Neuron (in vitro differentiated cells): ENCODE results near the gene ATAD3B.
A peak's percentile ranks its signal among the peaks of the same experiment; 100 is the strongest.
"Not testable (repeated sequence)": the region's sequence is repeated elsewhere in the genome, so short reads cannot be mapped to it uniquely, and the experiment has no call there.

Experiments
- H2AFZ ChIP-seq: one replicate; pipeline ENCODE4 v1.6.1; 2013; ENCODE audit warnings: low read depth, mild to moderate bottlenecking, inconsistent platforms, low read length, moderate library complexity
- H3K27me3 ChIP-seq: one replicate; pipeline ENCODE4 v1.6.1; 2013; ENCODE audit warnings: low read length; ENCODE audit not compliant: insufficient read depth
- H3K36me3 ChIP-seq: one replicate; pipeline ENCODE4 v1.6.1; 2013; ENCODE audit warnings: low read length; ENCODE audit not compliant: insufficient read depth
- H3K4me1 ChIP-seq: one replicate; pipeline ENCODE4 v1.6.1; 2013; ENCODE audit warnings: low read length; ENCODE audit not compliant: insufficient read depth
- H3K4me3 ChIP-seq: 2 replicates; pipeline ENCODE4 v1.5.1; 2013; ENCODE audit warnings: mild to moderate bottlenecking, low read length, moderate library complexity
- H3K9me3 ChIP-seq: one replicate; pipeline ENCODE4 v1.6.1; 2013; ENCODE audit warnings: low read length

The ATAD3B gene

DNA sequence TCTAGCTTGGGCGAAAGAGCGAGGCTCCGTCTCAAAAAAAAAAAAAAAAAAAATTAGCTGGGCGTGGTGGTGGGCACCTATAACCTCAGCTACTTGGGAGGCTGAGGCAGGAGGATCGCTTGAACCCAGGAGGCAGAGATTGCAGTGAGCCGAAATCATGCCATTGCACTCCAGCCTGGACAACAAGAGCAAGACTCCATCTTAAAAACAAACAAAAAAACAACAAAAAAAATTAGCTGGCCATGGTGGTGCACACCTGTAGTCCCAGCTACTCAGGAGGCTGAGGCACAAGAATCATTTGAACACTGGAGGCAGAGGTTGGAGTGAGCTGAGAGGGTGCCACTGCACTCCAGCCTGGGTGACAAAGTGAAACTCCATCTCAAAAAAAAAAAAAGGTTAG is 42.6 kb upstream of the ATAD3B start:
- not testable (repeated sequence) for H3K27me3 ChIP-seq
- peaks cover 50% of the 10 kb centered on the region for H3K4me1 ChIP-seq

DNA sequence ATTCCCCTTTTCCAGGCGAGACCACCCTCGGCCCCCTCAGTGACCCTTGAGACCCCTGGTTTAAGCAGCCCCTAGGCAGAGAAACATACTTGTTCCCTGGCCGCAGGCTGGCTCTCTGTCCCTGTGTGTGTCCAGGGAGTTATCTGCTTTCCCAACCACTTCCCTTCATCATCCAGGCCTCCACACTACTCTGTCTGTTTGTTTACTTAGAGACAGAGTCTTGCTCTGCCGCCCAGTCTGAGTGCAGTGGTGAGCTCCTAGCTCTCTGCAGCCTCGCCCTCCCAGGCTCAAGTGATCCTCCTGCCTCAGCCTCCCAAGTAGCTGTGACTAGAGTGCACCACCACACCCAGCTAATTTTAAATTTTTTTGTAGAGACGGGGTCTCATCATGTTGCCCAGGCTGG is 41.9 kb upstream of the ATAD3B start:
- H3K36me3 ChIP-seq: no peaks in the 10 kb centered on the region
- H3K9me3 ChIP-seq: no peaks in the 10 kb centered on the region
- peaks cover 57% of the 10 kb centered on the region for H3K4me1 ChIP-seq
- H2AFZ ChIP-seq: no peak overlapping the region
- no peaks in the 10 kb centered on the region for H3K27me3 ChIP-seq
- H3K4me3 ChIP-seq: no peak overlapping the region

More for the DNA sequence above, 42.6 kb upstream of the ATAD3B start:
- H2AFZ ChIP-seq, H3K9me3 ChIP-seq, H3K4me3 ChIP-seq, H3K36me3 ChIP-seq: not testable (repeated sequence)

DNA sequence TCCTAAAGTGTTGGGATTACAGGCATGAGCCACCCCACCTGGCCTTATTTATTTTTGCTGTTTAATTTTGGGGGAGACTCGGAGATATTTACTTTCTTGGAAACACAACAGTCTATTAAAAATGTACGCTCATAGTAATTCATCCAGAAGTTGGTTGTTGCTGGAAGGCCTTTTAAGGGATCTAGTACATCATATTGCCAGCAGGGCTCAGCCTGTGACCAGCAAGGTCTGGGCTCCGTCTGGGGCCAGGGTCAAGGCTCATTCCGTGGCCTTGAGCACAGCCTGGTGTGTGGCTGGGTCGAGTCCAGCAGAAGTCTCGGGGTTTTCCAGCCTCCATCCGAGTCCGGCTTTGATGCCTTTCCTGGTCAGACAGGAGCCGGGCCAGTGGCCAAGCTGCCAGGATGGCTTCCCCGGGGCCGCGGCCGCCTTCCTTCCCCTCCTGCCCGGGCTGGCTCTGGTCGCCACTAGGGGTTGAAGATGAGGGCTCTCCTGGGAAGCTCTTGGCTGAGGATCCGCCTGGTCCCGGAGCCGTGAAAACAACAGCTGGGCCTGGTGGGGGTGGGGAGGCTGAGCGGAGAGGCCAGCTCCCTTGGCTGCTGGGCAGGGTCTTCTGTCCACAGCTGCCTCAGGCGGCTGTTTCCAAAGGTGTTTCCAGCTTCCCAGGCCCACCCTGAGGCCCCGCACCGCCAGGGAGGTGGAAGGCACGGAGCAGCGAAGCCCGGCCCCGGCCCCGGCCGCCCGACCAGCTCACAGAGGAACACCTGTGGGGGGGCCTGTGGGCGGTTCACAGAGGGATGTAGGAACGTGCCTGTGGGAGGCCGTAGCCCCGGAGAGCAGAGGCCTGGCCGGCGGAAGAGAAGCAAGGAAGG is 41.2 kb upstream of the ATAD3B start:
- H3K36me3 ChIP-seq: no peaks in the 10 kb centered on the region
- no peak overlapping the region for H2AFZ ChIP-seq
- H3K9me3 ChIP-seq: no peaks in the 10 kb centered on the region
- no peak overlapping the region for H3K4me3 ChIP-seq
- H3K27me3 ChIP-seq: no peaks in the 10 kb centered on the region
- peaks cover 64% of the 10 kb centered on the region for H3K4me1 ChIP-seq

DNA sequence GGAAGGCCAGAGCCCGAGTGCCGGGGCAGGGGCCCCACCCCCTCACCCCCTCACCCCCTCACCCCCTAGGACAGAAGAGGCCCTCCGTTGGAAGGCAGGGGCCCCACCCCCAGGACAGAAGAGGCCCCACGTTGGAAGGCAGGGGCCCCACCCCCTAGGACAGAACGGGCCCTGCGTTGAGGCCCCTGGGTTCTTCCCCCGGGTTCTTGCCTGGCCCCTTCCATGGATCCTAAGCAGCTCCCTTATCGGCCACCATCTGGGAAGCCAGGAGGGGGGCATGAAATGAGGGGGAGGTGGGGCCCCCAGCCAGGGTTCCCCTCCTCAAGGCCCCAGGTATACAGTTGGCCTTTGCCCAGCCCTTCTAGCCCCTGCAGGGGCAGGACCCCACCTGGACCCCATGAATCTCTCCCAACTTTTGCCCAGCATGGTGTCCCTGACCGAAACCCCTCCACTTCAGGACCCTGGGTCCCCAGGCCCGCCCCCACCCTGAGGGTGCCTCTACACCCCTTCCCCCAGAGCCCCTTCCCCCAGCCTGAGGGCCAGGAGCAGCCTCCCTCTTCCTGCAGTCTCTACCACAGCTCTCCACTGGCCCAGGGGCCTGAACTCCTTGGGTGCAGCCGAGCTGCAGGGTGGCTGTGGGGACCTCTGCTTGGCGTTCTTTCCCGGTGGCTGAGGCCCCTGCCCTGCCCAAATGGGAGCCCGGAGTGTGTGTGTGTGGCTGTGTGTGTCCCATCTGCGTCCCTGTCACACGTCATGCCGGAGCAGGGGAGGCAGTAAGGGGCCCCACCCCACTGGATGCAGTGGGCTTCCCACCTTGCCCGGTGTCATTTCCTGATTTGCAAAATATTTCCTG is 40.3 kb upstream of the ATAD3B start:
- no peak overlapping the region for H3K4me3 ChIP-seq

DNA sequence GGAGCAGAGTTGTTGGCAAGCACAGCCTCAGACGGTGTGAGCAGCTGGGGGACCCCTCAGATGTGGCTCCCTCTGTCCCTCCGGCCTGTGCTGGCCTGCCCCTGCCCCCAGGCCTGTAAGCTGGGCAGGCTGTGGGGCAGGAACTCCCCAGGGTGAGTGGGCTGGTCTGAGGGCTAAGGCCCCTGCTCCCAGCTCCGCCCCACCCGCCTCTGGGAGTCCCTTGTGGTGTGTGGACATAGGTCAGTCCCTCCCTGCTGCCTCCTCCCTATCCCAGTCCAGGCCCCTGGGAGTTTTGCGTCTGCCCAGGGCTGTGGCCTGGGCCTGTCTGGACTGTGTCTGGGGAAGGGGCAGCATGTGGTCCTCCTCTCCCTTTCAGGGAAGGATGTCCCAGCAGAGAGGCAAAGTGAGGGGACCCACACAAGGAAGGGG is 39.7 kb upstream of the ATAD3B start:
- Histone ChIP-seq H3K4me1 (peaks cover 53% of the 10 kb centered on the region), H3K4me3 (no peak overlapping the region), H2AFZ (no peak overlapping the region), H3K9me3 (no peaks in the 10 kb centered on the region), H3K27me3 (no peaks in the 10 kb centered on the region), H3K36me3 (no peaks in the 10 kb centered on the region)

More for the DNA sequence above, 40.3 kb upstream of the ATAD3B start:
- H3K4me1 ChIP-seq: peaks cover 58% of the 10 kb centered on the region
- no peaks in the 10 kb centered on the region for H3K36me3 ChIP-seq
- no peaks in the 10 kb centered on the region for H3K9me3 ChIP-seq
- H3K27me3 ChIP-seq: no peaks in the 10 kb centered on the region
- H2AFZ ChIP-seq: no peak overlapping the region

DNA sequence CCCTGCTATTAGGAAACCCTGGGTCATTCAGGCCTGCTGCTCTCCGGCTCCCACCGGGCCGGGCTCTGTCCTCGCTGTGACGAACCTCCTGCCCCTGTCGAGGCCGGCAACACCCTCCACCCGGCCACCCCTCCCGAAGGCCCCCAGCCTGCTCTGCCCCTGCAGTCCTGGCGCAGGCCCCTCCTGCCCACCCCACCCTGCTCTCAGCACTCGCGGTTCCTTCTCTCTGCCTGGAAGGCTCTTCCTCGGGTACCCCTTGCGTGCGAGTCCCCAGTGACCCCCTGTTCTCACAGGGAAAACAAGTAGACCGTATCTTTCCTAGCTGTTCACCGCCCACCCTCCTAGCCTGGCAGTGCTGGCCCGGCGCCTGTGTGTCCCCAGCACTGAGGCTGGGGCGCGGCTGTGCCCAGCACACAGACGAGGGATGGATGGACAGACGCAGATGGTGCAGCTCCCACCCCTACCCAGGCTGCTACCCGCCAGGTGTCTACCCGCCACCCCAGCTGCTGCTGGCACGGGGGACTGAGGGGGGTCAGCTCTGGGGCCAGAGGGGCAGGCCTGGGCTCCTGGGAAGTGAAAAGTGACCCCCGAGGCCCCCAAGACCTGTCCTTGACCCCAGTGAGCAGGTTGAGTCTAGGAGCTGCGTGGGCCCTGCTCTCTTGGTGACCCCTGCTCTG is 39.2 kb upstream of the ATAD3B start:
- Histone ChIP-seq H3K4me1 (peaks cover 56% of the 10 kb centered on the region), H2AFZ (no peak overlapping the region), H3K9me3 (no peaks in the 10 kb centered on the region), H3K36me3 (no peaks in the 10 kb centered on the region), H3K27me3 (no peaks in the 10 kb centered on the region), H3K4me3 (no peak overlapping the region)

DNA sequence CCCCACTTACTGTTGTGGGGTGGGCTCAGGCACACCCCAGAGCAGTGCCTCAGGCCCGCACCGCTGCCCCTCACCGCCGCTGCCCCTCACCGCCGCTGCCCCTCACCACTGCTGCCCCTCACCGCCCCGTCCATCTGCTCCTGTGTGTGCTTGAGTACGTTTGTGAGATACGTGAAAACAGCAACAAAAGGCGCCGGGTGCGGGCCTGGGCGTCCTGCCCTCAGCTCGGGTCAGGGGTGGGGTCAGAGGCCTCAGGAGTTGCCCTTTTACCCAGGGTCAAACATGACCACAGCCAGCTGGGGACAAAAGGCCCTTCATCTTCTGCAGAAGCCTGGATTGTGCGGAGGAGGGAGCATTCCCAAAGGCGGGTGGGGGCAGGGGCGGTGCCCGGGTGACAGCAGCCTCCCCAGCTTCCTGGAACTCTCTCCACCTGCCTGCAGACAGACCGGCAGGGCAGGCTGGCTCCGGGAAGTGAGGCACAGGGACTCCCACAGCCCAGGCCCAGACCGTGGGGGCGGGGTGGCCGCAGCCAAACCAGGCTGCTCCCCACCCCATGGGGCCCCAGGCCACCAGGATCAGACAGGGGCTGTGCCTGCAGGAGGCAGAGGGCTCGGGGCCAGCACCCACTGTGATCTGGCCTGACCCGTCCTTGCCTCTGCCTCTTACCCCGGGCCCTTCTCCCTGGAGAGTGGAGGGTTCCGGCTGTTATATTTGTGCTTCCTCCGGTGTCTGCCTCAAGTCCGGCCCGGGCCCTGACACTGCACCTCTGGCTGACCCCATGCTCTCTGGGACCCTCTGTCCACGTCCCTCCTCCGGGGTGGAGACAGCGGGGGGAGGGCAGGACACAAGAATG is 38.4 kb upstream of the ATAD3B start:
- H3K4me1 ChIP-seq: peaks cover 61% of the 10 kb centered on the region
- H2AFZ ChIP-seq: peak overlapping the region; percentile 26

DNA sequence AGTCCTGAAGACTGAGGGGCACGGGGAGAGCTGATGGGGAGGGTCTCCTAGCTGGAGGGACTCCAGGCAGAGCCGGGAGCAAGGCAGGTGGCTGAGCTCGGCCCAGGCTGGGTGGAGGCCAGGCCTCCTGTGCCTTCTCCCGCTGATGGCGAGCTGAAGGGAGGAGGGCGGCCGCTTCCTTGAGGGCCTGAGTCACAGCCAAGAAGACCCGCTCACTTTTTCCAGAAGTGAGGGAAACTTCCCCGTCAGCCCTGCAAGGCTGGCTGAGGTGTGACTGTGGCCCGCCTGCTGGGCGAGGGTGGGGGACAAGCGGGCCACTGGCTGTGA is 37.8 kb upstream of the ATAD3B start:
- peaks cover 61% of the 10 kb centered on the region for H3K4me1 ChIP-seq
- no peaks in the 10 kb centered on the region for H3K9me3 ChIP-seq
- H3K36me3 ChIP-seq: no peaks in the 10 kb centered on the region
- H2AFZ ChIP-seq: peak overlapping the region; percentile 26
- H3K27me3 ChIP-seq: no peaks in the 10 kb centered on the region
- peak overlapping the region; percentile 26 for H3K4me3 ChIP-seq

More for the DNA sequence above, 38.4 kb upstream of the ATAD3B start:
- Histone ChIP-seq H3K27me3 (no peaks in the 10 kb centered on the region), H3K9me3 (no peaks in the 10 kb centered on the region), H3K4me3 (peak overlapping the region; percentile 26), H3K36me3 (no peaks in the 10 kb centered on the region)

DNA sequence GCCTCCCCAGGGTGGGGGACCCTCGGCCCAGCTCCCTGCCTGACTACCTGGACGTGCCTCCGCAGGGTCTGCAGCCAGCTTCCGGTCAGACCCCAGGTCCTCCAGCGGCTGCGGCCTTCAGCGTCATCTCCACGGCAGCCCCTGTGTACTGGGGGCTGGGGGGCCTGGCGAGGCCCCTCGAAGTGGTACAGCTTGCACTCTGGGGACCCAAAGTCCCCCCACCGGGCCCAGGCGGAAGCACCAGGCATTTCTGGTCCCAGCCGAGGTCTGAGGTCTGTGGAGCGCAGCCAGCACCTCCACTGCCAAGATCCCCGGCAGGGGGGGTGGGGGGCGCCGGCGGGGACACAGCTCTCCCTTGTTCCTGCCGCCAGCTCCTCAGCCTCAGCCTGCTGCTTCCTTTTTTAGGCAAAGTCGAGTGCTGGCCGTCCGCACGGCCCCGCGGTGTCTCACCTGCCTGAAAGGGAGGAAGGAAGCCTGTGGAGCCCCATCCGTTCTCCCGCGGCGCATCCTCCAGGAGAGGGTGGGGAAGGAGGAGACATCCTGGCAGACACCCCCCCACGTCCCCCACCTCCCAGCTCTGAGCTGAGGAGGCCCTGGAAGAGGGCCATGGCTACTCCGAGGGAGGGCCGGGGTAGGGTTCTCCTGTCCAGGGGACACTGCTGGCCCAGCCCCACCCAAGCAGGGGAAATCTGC is 37.3 kb upstream of the ATAD3B start:
- peak overlapping the region; percentile 26 for H2AFZ ChIP-seq
- H3K36me3 ChIP-seq: no peaks in the 10 kb centered on the region
- H3K4me3 ChIP-seq: peak overlapping the region; percentile 26
- H3K27me3 ChIP-seq: no peaks in the 10 kb centered on the region
- peaks cover 61% of the 10 kb centered on the region for H3K4me1 ChIP-seq
- no peaks in the 10 kb centered on the region for H3K9me3 ChIP-seq

DNA sequence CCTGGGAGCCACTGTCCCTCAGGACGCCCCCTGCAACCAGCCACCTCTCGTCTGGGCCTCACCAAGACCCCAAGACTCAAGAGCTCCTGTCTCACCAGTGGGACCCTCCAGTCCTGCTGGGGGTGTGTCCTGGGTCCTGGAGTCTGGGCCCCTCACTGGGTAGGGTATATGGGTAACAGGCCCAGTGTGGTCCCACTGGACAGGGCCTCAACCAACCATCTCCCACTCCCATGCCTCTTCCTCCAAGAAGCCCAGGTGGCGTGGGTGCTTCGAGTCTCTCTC is 36.8 kb upstream of the ATAD3B start:
- no peaks in the 10 kb centered on the region for H3K27me3 ChIP-seq
- no peaks in the 10 kb centered on the region for H3K9me3 ChIP-seq
- H3K36me3 ChIP-seq: no peaks in the 10 kb centered on the region
- no peak overlapping the region for H3K4me3 ChIP-seq
- H3K4me1 ChIP-seq: peaks cover 61% of the 10 kb centered on the region
- H2AFZ ChIP-seq: no peak overlapping the region

DNA sequence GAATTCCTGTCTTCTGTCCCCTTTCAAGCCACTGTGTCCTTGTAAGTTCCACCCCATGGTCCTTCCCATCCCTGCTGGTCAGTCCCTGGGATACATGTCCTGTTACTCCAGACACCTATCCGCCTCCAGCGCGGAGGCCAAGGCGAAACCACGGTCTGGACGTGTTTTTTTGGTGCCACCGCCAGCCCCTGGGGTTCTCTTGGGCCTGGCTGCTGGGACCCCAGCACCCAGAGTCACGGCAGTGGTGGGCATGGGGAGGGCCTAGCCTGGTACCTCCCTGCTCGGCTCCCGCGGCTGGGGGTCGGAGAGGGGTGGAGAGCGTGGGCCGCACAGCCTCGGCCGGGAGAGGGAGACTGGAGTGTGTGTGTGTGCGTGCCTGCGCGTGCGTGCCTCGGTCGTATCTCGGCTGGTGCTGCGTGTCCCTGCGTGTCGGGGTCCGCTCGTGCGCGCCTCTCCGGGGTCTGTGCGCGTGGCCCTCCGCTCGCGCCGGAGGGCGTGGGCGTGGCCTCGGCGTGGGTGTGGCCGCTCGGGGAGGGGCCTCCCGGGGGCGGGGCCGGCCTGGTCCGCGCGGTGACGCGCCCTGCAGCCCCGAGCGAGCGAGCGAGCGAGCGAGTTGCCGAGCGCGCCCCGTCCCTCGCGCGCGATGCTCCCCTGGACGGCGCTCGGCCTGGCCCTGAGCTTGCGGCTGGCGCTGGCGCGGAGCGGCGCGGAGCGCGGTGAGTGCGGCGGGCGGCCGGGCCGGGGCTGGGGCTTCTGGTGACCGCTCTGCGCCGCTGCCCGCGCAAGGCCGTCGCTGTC is 36.3 kb upstream of the ATAD3B start, which contains the start of gene VWA1:
Gene VWA1 (plus strand): TSS at position 585 of the 798 bp plus-strand sequence. CDS start 59 bp downstream, at position 644.
- peaks cover 58% of the 10 kb centered on the region for H3K4me1 ChIP-seq
- H3K4me3 ChIP-seq: peak within 1 kb of the TSS; percentile 25
- no peaks in the 10 kb centered on the region for H3K9me3 ChIP-seq
- no peak within 1 kb of the TSS for H2AFZ ChIP-seq
- no peaks in the 10 kb centered on the region for H3K36me3 ChIP-seq
- H3K27me3 ChIP-seq: no peaks in the 10 kb centered on the region
